T-helper 1 cell (primary cell): Measurements from ENCODE around the gene NOTCH1.
"Not testable (repeated sequence)": the region's sequence is repeated elsewhere in the genome, so short reads cannot be mapped to it uniquely, and the experiment has no call there.

Experiments used
- DNase-seq, 5 donors: peaks; one replicate each; pipeline ENCODE4 v3.0.0-alpha.2; 2012 to 2020
- total RNA-seq, 4 donors: gene quantifications; one replicate each; lab custom pipeline; 2026; lab: John Stamatoyannopoulos, UW

NOTCH1 gene
- total RNA-seq = 102 to 144 (median 122) reads per million in 4 donors

DNA sequence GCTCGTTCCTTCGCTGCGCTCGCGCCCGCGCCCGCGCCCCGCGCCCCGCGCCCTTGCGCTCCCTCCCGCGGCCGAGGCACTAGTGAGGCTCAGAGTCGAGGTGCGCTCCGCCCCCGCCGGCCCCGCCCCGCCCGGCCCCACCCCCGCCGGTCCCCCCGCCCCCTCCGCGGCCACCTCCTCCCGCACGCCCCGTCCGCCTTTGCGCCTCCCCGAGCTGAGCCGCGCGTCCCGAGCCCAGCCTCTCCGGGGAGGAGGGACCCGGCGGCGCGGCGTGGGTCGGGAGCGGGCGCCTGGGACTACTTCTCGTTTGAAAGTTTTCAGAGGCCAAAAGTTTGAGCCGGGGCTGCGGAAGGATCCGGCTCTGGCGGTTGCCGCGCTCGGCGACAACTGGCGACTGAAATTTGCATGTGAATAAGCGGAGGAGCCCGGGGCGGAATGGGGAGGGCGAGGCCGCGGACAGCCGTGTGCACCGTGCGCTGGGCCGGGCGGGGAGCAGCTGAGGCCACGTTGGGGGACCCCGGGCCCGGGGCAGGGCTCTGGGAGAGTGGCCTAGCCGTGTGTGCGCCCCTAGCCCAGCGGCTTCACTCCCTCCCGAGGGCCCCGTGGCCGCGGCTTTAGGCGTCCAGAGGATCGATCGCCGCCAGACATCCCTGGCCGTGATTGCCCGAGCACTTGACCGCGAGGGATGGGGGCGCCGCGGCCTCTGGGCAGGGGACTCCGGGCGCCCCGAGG lies at the start of gene NOTCH1:
TSS of gene NOTCH1 (minus strand) at position 84 of the 732 bp plus-strand sequence. CDS start 262 bp downstream, outside the sequence.
- peak; percentile 77 to 86 (median 80) for DNase-seq

DNA sequence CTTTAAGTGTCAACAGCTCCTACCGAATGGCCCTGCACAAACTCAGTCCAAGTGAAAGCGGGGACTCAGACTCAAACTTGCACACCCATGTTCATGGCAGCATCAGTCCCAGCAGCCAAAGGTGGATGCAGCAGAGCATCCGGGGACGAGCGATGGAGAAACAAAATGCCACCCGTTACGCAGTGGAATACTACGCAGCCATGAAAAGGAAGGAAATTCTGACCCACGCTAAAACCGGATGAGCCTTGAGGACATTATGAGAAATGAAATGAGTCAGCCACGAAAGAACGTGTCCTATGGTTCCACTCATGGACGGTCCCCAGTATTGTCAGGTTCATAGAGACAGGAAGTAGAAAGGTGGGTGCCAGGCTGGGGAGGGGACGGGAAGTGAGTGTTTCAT lies 48.6 kb upstream of the NOTCH1 start:
- DNase-seq = no peak

GRCh38 chr9:136593581-136593980 lies 47.7 kb upstream of the NOTCH1 start:
- DNase-seq = no peak

GRCh38 chr9:136592666-136593065 lies 46.8 kb upstream of the NOTCH1 start:
- DNase-seq = no peak

- no peak for DNase-seq
Observed at GRCh38 chr9:136590821-136591752, 45.2 kb upstream of the NOTCH1 start.

- DNase-seq = no peak
Observed at GRCh38 chr9:136589766-136590763, 44.2 kb upstream of the NOTCH1 start.

- DNase-seq = no peak
Observed at GRCh38 chr9:136588663-136589464, 43.0 kb upstream of the NOTCH1 start.

GRCh38 chr9:136587944-136588662 lies 42.3 kb upstream of the NOTCH1 start:
- DNase-seq = no peak

DNA sequence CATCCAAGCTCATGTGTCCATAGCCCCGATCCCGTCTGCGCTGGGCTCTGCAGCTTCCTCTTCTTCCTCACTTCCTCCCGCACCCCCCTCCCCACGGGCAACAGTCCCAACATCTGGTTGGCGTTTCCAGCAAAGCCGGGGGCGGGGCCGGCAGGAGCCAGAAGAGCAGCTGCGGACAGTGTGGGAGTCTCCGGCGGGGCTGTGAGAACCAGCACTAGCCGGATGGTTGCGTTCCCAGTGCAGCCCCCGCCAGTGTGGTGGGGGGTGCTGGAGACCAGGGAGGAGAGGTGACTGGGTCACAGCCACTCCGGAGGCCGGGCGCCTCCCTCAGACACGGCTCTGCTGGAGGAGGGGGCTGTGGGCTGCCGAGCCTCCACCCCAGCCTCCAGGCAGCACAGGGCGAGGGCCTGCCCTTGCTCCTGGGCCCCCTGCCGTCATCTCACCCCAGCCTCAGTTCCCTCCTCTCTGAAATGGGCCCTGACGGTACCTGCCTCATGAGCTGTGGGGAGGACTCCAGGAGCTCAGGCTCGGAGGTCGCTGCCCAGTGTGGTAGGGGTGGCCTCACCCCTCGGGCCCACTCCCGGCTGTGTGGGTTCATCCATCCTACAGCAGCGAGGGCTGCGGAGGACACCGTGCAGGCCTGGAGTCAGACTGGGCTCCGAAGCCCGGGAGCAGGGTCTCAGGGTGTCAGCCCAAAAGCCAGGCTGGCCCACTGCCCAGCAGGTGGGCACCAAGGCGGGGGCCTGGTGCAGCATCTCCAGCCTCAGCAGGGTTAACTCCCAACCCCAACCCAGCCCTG lies 41.5 kb upstream of the NOTCH1 start:
- no peak for DNase-seq

GRCh38 chr9:136586391-136586953 lies 40.6 kb upstream of the NOTCH1 start:
- no peak for DNase-seq

- DNase-seq = no peak
Observed at GRCh38 chr9:136585531-136586120, 39.8 kb upstream of the NOTCH1 start.

DNA sequence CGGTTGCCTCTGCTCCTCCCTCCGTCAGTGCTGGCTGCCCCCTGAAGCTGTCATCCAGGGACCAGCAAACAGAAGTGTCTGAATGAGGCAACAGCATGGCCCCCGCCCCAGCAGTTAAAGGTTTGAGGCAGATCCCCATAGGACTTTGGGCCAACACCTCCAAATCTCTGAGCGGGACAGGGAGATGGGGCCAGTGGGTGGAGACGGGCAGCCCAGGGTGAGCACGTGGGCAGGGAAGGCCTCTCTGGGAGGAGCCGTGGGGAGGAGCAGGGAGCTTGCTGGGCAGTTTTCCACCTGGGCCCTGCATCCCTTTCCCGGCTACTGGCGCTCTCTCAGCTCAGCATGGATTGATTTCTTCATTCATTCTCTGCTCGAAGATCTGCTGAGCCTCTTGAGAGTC lies 39.1 kb upstream of the NOTCH1 start:
- no peak for DNase-seq

GRCh38 chr9:136584401-136584932 lies 38.6 kb upstream of the NOTCH1 start:
- no peak for DNase-seq

GRCh38 chr9:136582977-136583735 lies 37.3 kb upstream of the NOTCH1 start:
- DNase-seq = no peak

DNA sequence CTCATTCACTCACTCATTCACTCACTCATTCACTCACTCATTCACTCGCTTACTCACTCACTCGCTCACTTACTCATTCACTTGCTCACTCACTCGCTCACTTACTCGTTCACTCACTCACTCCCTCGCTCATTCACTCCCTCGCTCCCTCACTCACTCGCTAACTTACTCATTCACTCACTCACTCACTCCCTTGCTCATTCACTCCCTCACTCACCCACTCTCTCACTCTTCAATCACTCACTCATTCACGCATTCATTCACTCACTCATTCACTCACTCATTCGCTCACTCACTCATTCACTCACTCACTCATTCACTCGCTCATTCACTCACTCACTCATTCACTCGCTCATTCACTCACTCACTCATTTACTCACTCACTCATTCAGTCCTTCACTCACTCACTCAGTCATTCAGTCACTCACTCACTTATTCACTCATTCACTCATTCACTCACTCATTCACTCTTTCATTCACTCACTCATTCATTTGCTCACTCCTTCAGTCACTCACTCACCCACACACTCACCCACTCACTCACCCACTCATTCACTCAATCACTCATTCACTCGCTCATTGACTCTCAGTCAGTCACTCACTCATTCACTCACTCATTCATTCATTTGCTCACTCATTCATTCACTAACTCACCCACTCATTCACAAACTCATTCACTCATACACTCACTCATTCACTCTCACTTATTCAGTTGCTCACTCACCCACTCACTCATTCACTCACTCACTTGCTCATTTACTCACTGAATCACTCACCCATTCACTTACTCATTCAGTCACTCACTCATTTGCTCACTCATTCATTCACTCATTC lies 36.0 kb upstream of the NOTCH1 start:
- DNase-seq = no peak

GRCh38 chr9:136579650-136580219 lies 33.9 kb upstream of the NOTCH1 start:
- DNase-seq = not testable (repeated sequence)
